Tibial artery (tissue), 4 donors: ENCODE data around the gene SERPINB11.

Source experiments
- DNase-seq, 2 donors: peaks; one replicate each; pipeline ENCODE4 v3.0.0-alpha.2; 2019
- H3K27ac ChIP-seq, 2 donors: fragments of 200-600 bp; sonication (generic) in 1 of 2; 1 replicate in 1 of 2; 2 replicates in 1 of 2; pipeline ENCODE4 v1.5.1; 2018 to 2019; ENCODE audit warnings: mild to moderate bottlenecking in 1 of 2
- H3K27me3 ChIP-seq, 2 donors: fragments of 200-600 bp; sonication (generic) in 1 of 2; one replicate each; pipeline versions ENCODE4 v1.5.1 to v1.6.0; 2016 to 2019
- H3K36me3 ChIP-seq, 3 donors: fragments of 200-600 bp; sonication (generic) in 2 of 3; one replicate each; pipeline ENCODE4 v1.5.1; 2016 to 2019; ENCODE audit warnings: mild to moderate bottlenecking in 2 of 3
- H3K4me1 ChIP-seq, 4 donors: fragments of 200-600 bp; sonication (generic) in 2 of 4; 1 replicate in 3 of 4; 2 replicates in 1 of 4; pipeline ENCODE4 v1.5.1; 2016 to 2019
- H3K4me3 ChIP-seq, 2 donors: fragments of 200-600 bp; sonication (generic) in 1 of 2; 1 replicate in 1 of 2; 2 replicates in 1 of 2; pipeline ENCODE4 v1.5.1; 2018 to 2019; ENCODE audit warnings: mild to moderate bottlenecking in 2 of 2
- H3K9me3 ChIP-seq, 3 donors: fragments of 200-600 bp; sonication (generic) in 1 of 3; one replicate each; pipeline ENCODE4 v1.5.1; 2016 to 2019
- intact Hi-C: fragments of 100-400 bp; cut with DNase I; formaldehyde crosslinking; loops from one replicate; pipeline ENCODE4 v1.15.0; 2023; ENCODE audit warnings: low total_unique reads
- TF ChIP-seq, protein P1 (sequence below), 2 experiments: fragments of 200-600 bp in 1 of 2; fragments of 450-650 bp in 1 of 2; IDR thresholded peaks; one replicate each; pipeline ENCODE4 v1.5.1; 2017 to 2019; ENCODE audit warnings: antibody characterized with exemption in 2 of 2, mild to moderate bottlenecking in 1 of 2, moderate library complexity in 1 of 2

Gene SERPINB11

DNA sequence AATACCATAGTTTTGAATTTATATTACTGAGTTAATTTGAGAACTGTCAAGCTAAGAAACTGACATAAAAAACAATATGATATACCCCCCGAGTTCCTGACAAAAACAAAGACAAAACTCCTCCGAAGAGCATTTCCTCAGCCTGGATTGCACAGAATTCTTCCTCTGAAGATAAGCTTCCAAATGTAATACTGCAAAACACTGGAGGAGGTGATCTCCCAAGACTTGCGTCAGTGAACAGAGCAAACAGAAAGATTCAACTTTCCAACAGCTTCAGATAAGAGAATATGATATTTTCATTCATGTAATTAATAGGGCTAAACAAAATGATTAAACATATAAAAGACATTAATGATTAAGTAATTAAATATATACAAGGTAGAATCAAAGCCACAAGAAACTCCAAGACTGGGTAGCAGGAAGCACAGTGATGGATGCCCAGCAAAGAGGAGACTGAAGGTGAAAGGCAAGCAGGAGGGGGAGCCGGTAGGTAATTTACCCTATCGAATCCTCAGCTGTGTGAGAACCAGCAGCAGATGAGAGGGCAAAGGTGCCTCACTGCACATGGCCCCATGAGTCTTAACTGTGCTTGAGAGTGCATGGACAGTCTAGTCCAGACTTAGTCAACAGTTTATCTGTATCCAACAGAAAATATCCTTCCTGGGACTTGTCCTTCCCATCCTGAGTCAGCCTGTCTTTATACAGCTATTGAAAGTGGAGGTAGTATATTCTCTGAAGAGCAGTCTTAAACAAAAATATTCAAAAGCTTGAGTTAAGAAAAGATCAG, 22.7 kb upstream of the SERPINB11 start:
- Histone ChIP-seq H3K27me3 (no peaks in the 10 kb centered on the region), H3K27ac (no peak overlapping the region), H3K9me3 (no peaks in the 10 kb centered on the region), H3K36me3 (no peaks in the 10 kb centered on the region), H3K4me3 (no peak overlapping the region), H3K4me1 (no peaks in the 10 kb centered on the region)
- TF ChIP-seq, protein P1, sequence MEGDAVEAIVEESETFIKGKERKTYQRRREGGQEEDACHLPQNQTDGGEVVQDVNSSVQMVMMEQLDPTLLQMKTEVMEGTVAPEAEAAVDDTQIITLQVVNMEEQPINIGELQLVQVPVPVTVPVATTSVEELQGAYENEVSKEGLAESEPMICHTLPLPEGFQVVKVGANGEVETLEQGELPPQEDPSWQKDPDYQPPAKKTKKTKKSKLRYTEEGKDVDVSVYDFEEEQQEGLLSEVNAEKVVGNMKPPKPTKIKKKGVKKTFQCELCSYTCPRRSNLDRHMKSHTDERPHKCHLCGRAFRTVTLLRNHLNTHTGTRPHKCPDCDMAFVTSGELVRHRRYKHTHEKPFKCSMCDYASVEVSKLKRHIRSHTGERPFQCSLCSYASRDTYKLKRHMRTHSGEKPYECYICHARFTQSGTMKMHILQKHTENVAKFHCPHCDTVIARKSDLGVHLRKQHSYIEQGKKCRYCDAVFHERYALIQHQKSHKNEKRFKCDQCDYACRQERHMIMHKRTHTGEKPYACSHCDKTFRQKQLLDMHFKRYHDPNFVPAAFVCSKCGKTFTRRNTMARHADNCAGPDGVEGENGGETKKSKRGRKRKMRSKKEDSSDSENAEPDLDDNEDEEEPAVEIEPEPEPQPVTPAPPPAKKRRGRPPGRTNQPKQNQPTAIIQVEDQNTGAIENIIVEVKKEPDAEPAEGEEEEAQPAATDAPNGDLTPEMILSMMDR (IDR thresholded peaks at IDR 0.05): no peak
- DNase-seq: no peak
- intact Hi-C loops: no loop called here

DNA sequence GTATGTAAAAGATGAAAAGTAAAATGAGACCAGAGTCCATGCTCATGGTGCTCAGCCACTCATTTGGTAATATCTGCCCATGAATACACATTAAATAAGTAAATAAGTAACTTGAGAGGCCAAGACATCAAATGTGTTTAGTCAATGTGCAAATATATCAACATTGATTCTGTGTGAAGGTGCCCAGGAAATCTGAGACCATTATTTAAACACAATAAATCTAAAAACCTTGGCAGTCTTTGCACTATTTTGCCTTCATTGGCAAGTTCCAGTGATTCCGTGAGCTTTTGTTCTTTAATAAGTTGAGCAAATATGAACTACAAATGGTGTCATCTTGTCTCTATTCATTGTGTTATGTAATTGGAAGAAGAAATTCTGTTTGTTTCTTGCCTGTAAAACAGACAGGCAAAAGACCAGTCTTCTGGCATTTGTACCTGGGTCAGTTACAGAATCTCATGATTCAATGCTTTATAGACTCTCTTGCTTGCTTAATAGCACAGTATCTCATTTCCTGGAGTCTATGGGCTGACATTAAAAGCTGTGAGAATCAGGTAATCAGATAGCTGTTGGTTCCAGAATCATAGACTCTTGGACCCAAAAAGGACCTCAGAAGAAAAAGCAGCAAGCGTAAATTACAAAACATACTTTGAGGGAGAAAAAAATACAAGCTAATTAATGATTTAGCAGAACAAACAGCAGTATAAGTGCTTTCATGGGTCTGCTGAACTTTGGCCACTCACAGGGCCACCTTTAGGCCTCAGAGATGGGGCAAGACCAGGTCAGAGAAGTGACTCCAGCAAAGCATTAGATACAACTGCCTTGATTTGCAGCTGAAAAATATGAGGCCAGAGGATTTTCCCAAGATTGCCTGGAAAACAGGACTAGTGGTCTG, 21.1 kb upstream of the SERPINB11 start:
- TF ChIP-seq, protein P1 (IDR thresholded peaks at IDR 0.05): no peak
- no peaks in the 10 kb centered on the region for H3K9me3 ChIP-seq
- no peak overlapping the region for H3K4me3 ChIP-seq
- intact Hi-C loops: no loop called here
- H3K27ac ChIP-seq: no peak overlapping the region
- no peaks in the 10 kb centered on the region for H3K27me3 ChIP-seq
- no peaks in the 10 kb centered on the region for H3K4me1 ChIP-seq
- DNase-seq: no peak
- H3K36me3 ChIP-seq: no peaks in the 10 kb centered on the region

DNA sequence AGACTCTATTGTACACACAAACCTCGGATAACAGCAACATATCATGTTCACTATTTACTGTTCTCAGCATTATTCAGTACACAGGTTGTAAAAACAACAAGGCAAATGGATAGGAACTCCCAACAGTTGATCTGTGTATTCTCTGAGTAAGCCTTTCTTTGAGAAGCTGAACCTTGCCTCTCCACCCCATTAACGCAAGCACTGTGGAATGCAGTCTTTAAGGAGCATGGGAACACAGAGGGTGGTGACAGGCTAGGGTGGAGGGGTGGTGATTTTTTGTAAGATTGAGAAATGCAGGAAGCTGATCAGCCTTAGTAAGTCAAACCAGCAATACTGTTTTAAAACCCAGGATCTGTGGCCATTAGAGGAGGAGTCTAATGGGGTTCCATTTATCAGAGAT, 19.6 kb upstream of the SERPINB11 start:
- no peak overlapping the region for H3K27ac ChIP-seq
- no peak overlapping the region for H3K4me3 ChIP-seq
- TF ChIP-seq, protein P1 (IDR thresholded peaks at IDR 0.05): no peak
- no peaks in the 10 kb centered on the region for H3K36me3 ChIP-seq
- H3K27me3 ChIP-seq: no peaks in the 10 kb centered on the region
- no peak for DNase-seq
- H3K4me1 ChIP-seq: no peaks in the 10 kb centered on the region
- intact Hi-C loops: no loop called here
- no peaks in the 10 kb centered on the region for H3K9me3 ChIP-seq

DNA sequence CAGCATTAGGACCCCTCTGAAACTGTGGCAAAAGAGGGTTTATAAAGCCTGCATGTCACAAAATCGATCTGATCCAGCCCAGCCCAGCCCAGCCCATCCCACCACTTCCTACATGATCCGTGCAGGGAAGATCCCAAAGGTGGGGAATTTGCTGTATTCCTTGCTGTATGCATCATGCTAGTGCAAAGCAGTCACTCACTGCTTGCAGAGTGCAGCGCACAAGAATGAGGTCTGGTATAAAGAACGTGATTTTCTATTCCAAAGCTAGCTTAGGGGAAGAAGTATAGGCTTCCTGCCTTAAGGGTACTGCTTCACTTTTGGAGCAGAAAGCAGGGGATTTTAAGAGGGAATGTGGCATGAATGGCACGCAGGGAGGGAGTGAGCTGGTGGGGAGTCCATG, 18.9 kb upstream of the SERPINB11 start:
- Histone ChIP-seq H3K36me3 (no peaks in the 10 kb centered on the region), H3K9me3 (no peaks in the 10 kb centered on the region), H3K27ac (no peak overlapping the region), H3K27me3 (no peaks in the 10 kb centered on the region), H3K4me3 (no peak overlapping the region), H3K4me1 (no peaks in the 10 kb centered on the region)
- DNase-seq: no peak
- intact Hi-C loops: no loop called here
- TF ChIP-seq, protein P1 (IDR thresholded peaks at IDR 0.05): no peak

DNA sequence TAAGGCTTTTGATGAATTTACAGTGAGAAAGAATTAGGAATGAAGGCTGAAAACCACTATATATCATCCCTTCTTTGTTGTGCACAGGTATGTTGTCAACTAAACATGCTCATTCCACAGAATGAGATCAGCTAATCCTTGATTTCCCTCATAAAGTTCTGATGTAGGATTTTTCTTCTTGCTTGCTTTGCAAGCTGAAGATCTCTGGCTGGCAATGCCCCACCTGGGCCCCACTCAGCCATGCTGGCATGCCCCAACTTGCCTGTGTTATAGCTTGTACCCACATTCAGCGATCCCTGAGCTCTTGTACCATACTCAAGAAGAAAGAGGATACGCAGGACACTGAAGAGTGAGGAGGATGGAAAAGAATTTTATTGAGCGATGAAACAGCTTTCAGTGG, 18.0 kb upstream of the SERPINB11 start:
- no peaks in the 10 kb centered on the region for H3K9me3 ChIP-seq
- no peaks in the 10 kb centered on the region for H3K4me1 ChIP-seq
- TF ChIP-seq, protein P1 (IDR thresholded peaks at IDR 0.05): no peak
- intact Hi-C loops: no loop called here
- no peak overlapping the region for H3K27ac ChIP-seq
- no peak overlapping the region for H3K4me3 ChIP-seq
- H3K36me3 ChIP-seq: no peaks in the 10 kb centered on the region
- no peaks in the 10 kb centered on the region for H3K27me3 ChIP-seq
- no peak for DNase-seq
